SK-N-SH (cell line): ENCODE data around the gene PPA1. TPM values are rescaled to one million over a fixed set of nuclear protein-coding genes. Genes with fewer than 3 reads are reported as not detected.

Experiments used
- CTCF ChIA-PET: fragments of 300-600, 350-600 bp; formaldehyde crosslinking; extraction: SDS; loops from one replicate; lab custom pipeline; 2021; lab: Yijun Ruan, JAX
- POLR2A ChIA-PET: fragments of 350-600 bp; sonication (Branson Sonifier 250); formaldehyde crosslinking; extraction: SDS; loops from one replicate; lab custom pipeline; 2020; ENCODE audit warnings: antibody characterized with exemption, inconsistent platforms; lab: Yijun Ruan, JAX
- DNase-seq: peaks from one replicate; pipeline ENCODE4 v3.0.0; 2012
- H2AFZ ChIP-seq: fragments of 200-600 bp; sonication (generic); 2 replicates; pipeline ENCODE4 v1.8.1; 2016; ENCODE audit warnings: antibody characterized with exemption, mild to moderate bottlenecking, low read depth
- H3F3A ChIP-seq: fragments of 200-600 bp; sonication (generic); replicated peaks from 2 replicates; pipeline ENCODE3; 2016; ENCODE audit warnings: antibody characterized with exemption, mild to moderate bottlenecking; ENCODE audit not compliant: insufficient read depth
- H3K27ac ChIP-seq, 2 experiments: fragments of 200-500 bp in 1 of 2; fragments of 200-600 bp in 1 of 2; sonication (Bioruptor generic) in 1 of 2; sonication (generic), shearing (Covaris generic) in 1 of 2; 2 replicates each; pipeline versions ENCODE4 v1.5.1 to v1.6.1; 2014 to 2016; ENCODE audit warnings: low read depth in 2 of 2, inconsistent platforms in 1 of 2, low read length in 1 of 2, mild to moderate bottlenecking in 1 of 2, mixed read lengths in 1 of 2
- H3K27me3 ChIP-seq: fragments of 200-600 bp; sonication (generic), shearing (Covaris generic); 2 replicates; pipeline ENCODE4 v1.6.1; 2016; ENCODE audit warnings: mixed run types; ENCODE audit not compliant: insufficient read depth
- H3K36me3 ChIP-seq, 2 experiments: fragments of 200-500 bp in 1 of 2; fragments of 200-600 bp in 1 of 2; sonication (Bioruptor generic) in 1 of 2; sonication (generic) in 1 of 2; replicated peaks in 1 of 2; 2 replicates each; pipeline versions ENCODE3 to v1.5.1; 2014 to 2016; ENCODE audit warnings: low read length in 1 of 2, mild to moderate bottlenecking in 1 of 2; ENCODE audit not compliant: insufficient read depth in 2 of 2, control insufficient read depth in 1 of 2
- H3K4me1 ChIP-seq, 2 experiments: fragments of 200-500 bp in 1 of 2; fragments of 200-600 bp in 1 of 2; sonication (Bioruptor generic) in 1 of 2; sonication (generic), shearing (Covaris generic) in 1 of 2; 2 replicates each; pipeline versions ENCODE4 v1.5.1 to v1.6.1; 2014 to 2016; ENCODE audit warnings: low read depth in 1 of 2, low read length in 1 of 2, mixed run types in 1 of 2; ENCODE audit not compliant: insufficient read depth in 2 of 2, control insufficient read depth in 1 of 2
- H3K4me2 ChIP-seq: fragments of 200-600 bp; sonication (generic), shearing (Covaris generic); 2 replicates; pipeline ENCODE4 v1.6.1; 2017; ENCODE audit warnings: mixed run types
- H3K4me3 ChIP-seq, 2 experiments: fragments of 200-500 bp in 1 of 2; fragments of 200-600 bp in 1 of 2; sonication (Bioruptor generic) in 1 of 2; sonication (generic), shearing (Covaris generic) in 1 of 2; 2 replicates each; pipeline versions ENCODE4 v1.5.1 to v1.8.1; 2014 to 2016; ENCODE audit warnings: low read depth in 2 of 2, inconsistent platforms in 1 of 2, low read length in 1 of 2, mild to moderate bottlenecking in 1 of 2, mixed read lengths in 1 of 2, moderate library complexity in 1 of 2
- H3K79me2 ChIP-seq: fragments of 200-600 bp; sonication (generic); 2 replicates; pipeline ENCODE4 v1.8.1; 2017; ENCODE audit warnings: mild to moderate bottlenecking; ENCODE audit not compliant: insufficient read depth
- H3K9ac ChIP-seq: fragments of 200-600 bp; sonication (generic); 2 replicates; pipeline ENCODE4 v1.6.1; 2017; ENCODE audit warnings: mixed run types
- H3K9me2 ChIP-seq: fragments of 200-600 bp; sonication (generic); 2 replicates; pipeline ENCODE4 v1.6.1; 2017; ENCODE audit warnings: mixed run types
- H3K9me3 ChIP-seq: fragments of 200-600 bp; sonication (generic); 2 replicates; pipeline ENCODE4 v1.6.1; 2017; ENCODE audit warnings: mixed run types, mild to moderate bottlenecking, moderate library complexity
- H4K20me1 ChIP-seq: fragments of 200-600 bp; sonication (generic); 2 replicates; pipeline ENCODE4 v1.6.1; 2017; ENCODE audit warnings: mild to moderate bottlenecking, mixed run types; ENCODE audit not compliant: insufficient read depth
- CHD2 ChIP-seq: fragments of 150-350 bp; IDR thresholded peaks from 2 replicates; pipeline ENCODE4 v1.6.1; 2018; ENCODE audit warnings: low read length; ENCODE audit not compliant: partially characterized antibody
- CTCF ChIP-seq: fragments of 200-600 bp; sonication (generic); IDR thresholded peaks from 2 replicates; pipeline ENCODE4 v1.6.1; 2017; ENCODE audit warnings: antibody characterized with exemption, mild to moderate bottlenecking, moderate library complexity
- EP300 ChIP-seq, 2 experiments: IDR thresholded peaks; 2 replicates each; pipeline versions ENCODE4 v1.4.0 to v1.6.1; 2012; ENCODE audit warnings: borderline replicate concordance in 1 of 2, low read depth in 1 of 2, low read length in 1 of 2
- EZH2phosphoT487 ChIP-seq: fragments of 200-600 bp; sonication (generic); IDR thresholded peaks from 2 replicates; pipeline ENCODE4 v1.6.1; 2017; ENCODE audit warnings: low read depth, mixed run types, mild to moderate bottlenecking, antibody characterized with exemption, moderate library complexity, borderline replicate concordance
- FOSL2 ChIP-seq: IDR thresholded peaks from 2 replicates; pipeline ENCODE4 v1.4.0; 2012; ENCODE audit warnings: low read depth, mild to moderate bottlenecking, moderate library complexity, borderline replicate concordance
- FOXJ3 ChIP-seq: sonication (generic); formaldehyde crosslinking; IDR thresholded peaks from 2 replicates; pipeline ENCODE4 v1.5.1; 2020; ENCODE audit warnings: mild to moderate bottlenecking, missing genetic modification reagents
- FOXM1 ChIP-seq: IDR thresholded peaks from 2 replicates; pipeline ENCODE4 v1.4.0; 2012; ENCODE audit warnings: low read depth, mild to moderate bottlenecking
- IRF3 ChIP-seq: fragments of 150-350 bp; IDR thresholded peaks from 2 replicates; pipeline ENCODE4 v1.6.1; 2016; ENCODE audit warnings: mild to moderate bottlenecking, low read depth, low read length
- NFIC ChIP-seq: IDR thresholded peaks from 2 replicates; pipeline ENCODE4 v1.4.0; 2012; ENCODE audit warnings: borderline replicate concordance
- NRF1 ChIP-seq: IDR thresholded peaks from 2 replicates; pipeline ENCODE4 v1.6.1; 2012; ENCODE audit warnings: low read depth, mild to moderate bottlenecking, low read length
- POLR2AphosphoS5 ChIP-seq: IDR thresholded peaks from 2 replicates; pipeline ENCODE4 v1.6.1; 2012; ENCODE audit warnings: low read depth, low read length
- RCOR1 ChIP-seq: fragments of 150-350 bp; IDR thresholded peaks from 2 replicates; pipeline ENCODE4 v1.6.1; 2017; ENCODE audit warnings: antibody characterized with exemption, low read length
- REST ChIP-seq: IDR thresholded peaks from 2 replicates; pipeline ENCODE4 v1.6.1; 2012; ENCODE audit warnings: mild to moderate bottlenecking, low read depth, low read length, moderate library complexity
- RFX5 ChIP-seq: IDR thresholded peaks from 2 replicates; pipeline ENCODE4 v1.6.1; 2012; ENCODE audit warnings: mild to moderate bottlenecking, improper control_type of control experiment, low read length
- RXRA ChIP-seq: IDR thresholded peaks from 2 replicates; pipeline ENCODE4 v1.4.0; 2012; ENCODE audit warnings: low read depth, mild to moderate bottlenecking, borderline replicate concordance
- TCF12 ChIP-seq: IDR thresholded peaks from 2 replicates; pipeline ENCODE4 v1.4.0; 2012
- TEAD4 ChIP-seq: IDR thresholded peaks from 2 replicates; pipeline ENCODE4 v1.4.0; 2012; ENCODE audit warnings: mild to moderate bottlenecking, borderline replicate concordance; ENCODE audit not compliant: insufficient read depth
- USF1 ChIP-seq: IDR thresholded peaks from 2 replicates; pipeline ENCODE4 v1.4.0; 2012; ENCODE audit warnings: low read depth, borderline replicate concordance
- YY1 ChIP-seq: IDR thresholded peaks from 2 replicates; pipeline ENCODE4 v1.4.0; 2012; ENCODE audit warnings: low read depth, mild to moderate bottlenecking
- ZBTB33 ChIP-seq: IDR thresholded peaks from 2 replicates; pipeline ENCODE4 v1.4.0; 2012; ENCODE audit warnings: low read depth, borderline replicate concordance
- WGBS: methylation state at CpG from one replicate; pipeline ENCODE4 v1.1.6; 2017; ENCODE audit warnings: low lambda C conversion rate; 5-methylcytosine and 5-hydroxymethylcytosine counted together
- polyA plus RNA-seq, 3 experiments: library from polyadenylated mRNA; depleted of rRNA; stranded (reverse); fragments of >200 nt; gene quantifications; 2 replicates each; pipeline ENCODE4 v1.2.3, GENCODE V29; 2012

PPA1 gene
- polyA plus RNA-seq, 1 of the 3 experiments (the other 2 are of a cell fraction): 125 TPM

GRCh38 chr10:70169011-70169410, 64.2 kb downstream of the PPA1 start:
- peaks cover 56% of the 10 kb centered on the region for H4K20me1 ChIP-seq
- no peak overlapping the region for H2AFZ ChIP-seq
- peaks cover 0 to 5% of the 10 kb centered on the region in 2 experiments; a peak in 2 of 4 replicates for H3K4me1 ChIP-seq
- peaks cover 21 to 37% of the 10 kb centered on the region in 2 experiments for H3K36me3 ChIP-seq
- POLR2A ChIA-PET: no interaction called here
- no peaks in the 10 kb centered on the region for H3K9me2 ChIP-seq
- no peak overlapping the region for H3K27ac ChIP-seq
- peaks cover 10% of the 10 kb centered on the region for H3F3A ChIP-seq
- 40% methylated on average over 2 of the region's 2 CpGs for WGBS
- peaks cover 63% of the 10 kb centered on the region for H3K79me2 ChIP-seq
- DNase-seq: no peak
- peak overlapping the region; percentile 86 to 92 for H3K4me3 ChIP-seq
- peak overlapping the region; percentile 84 for H3K9ac ChIP-seq
- H3K9me3 ChIP-seq: no peaks in the 10 kb centered on the region
- CTCF ChIA-PET: interaction anchor here (0.6 to 2.7 kb wide), 2 partner anchors 22 to 23 kb away, joined by 3 to 18 read pairs; partner anchors contain the start of gene TYSND1
- H3K4me2 ChIP-seq: peak overlapping the region; percentile 88
- TF ChIP-seq IRF3 (no peak), RCOR1 (no peak), EZH2phosphoT487 (no peak), FOXJ3 (CRISPR knock-in tag) (no peak), NRF1 (no peak), TCF12 (no peak), TEAD4 (no peak), YY1 (no peak), FOXM1 (no peak), CTCF (no peak), USF1 (no peak), RFX5 (no peak), RXRA (no peak), ZBTB33 (no peak), NFIC (no peak), CHD2 (no peak), EP300 (IDR thresholded peaks at IDR 0.05; ENCODE audit: borderline replicate concordance in 1 of 2, low read depth in 1 of 2, low read length in 1 of 2) (no peak), POLR2AphosphoS5 (no peak), FOSL2 (no peak), REST (no peak)
- TF ChIP-seq, all 33 proteins: peak for 0
- no peaks in the 10 kb centered on the region for H3K27me3 ChIP-seq
